Erythroblast (primary cell): ENCODE data around the gene MFSD11.

Source experiments
- GATA1 ChIP-seq: IDR thresholded peaks from 2 replicates; pipeline ENCODE4 v1.6.1; 2011; ENCODE audit warnings: low read depth, mild to moderate bottlenecking, control low read depth, low read length, moderate library complexity
- POLR2A ChIP-seq: IDR thresholded peaks from 2 replicates; pipeline ENCODE4 v1.6.1; 2011; ENCODE audit warnings: mild to moderate bottlenecking, low read length

DNA sequence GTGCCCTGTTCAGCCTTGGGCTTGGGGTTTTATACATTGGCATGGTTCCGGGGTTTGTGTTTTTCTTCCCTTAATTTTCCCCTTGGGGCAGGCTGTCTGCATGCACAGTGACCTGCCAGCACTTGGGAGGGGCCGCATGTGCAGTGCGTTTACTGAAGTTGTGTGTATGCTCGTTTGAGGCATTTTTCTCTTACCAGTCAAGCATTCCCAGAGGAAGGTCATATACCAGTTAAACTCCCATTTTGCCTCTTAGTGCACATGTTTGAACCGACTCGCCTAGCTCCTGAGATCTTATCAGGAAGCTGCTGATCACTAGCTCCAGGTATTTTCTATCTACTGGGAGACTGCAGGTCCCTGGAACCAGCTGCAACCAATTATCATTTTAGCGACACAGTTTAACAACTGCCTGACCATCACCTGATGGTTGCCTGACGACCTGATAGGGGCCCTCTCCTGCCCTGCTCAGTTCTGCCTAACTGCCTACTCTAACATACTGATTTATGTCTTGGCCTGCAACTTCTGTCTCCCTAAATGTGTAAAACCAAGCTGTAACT lies 51.4 kb downstream of the MFSD11 start:
- TF ChIP-seq POLR2A (no peak), GATA1 (no peak)
